Lung (tissue), 12 donors: ENCODE measurements around the gene DTNBP1. TPM values are rescaled to one million over a fixed set of nuclear protein-coding genes. Genes with fewer than 3 reads are reported as not detected.

ENCODE experiments used
- ATAC-seq: fragments of 200-7000 bp; cut with Tn5 transposase; one replicate; pipeline ENCODE4 v1.9.1; 2020; ENCODE audit warnings: moderate number of reproducible peaks; ENCODE audit not compliant: insufficient read depth, low FRiP score
- DNase-seq, 3 donors: peaks; one replicate each; pipeline ENCODE4 v3.0.0-alpha.2; 2013 to 2017
- H3K27ac ChIP-seq, 2 donors: one replicate each; pipeline ENCODE4 v1.5.1; 2013; ENCODE audit warnings: mild to moderate bottlenecking in 2 of 2, moderate library complexity in 2 of 2, control low read depth in 1 of 2, inconsistent platforms in 1 of 2, low read depth in 1 of 2, low read length in 1 of 2
- H3K27me3 ChIP-seq, 3 donors: one replicate each; pipeline ENCODE4 v1.5.1; 2013; ENCODE audit warnings: low read length in 2 of 3; ENCODE audit not compliant: control insufficient read depth in 3 of 3, insufficient read depth in 3 of 3
- H3K36me3 ChIP-seq, 4 donors: one replicate each; pipeline ENCODE4 v1.5.1; 2013; ENCODE audit warnings: low read length in 4 of 4, mild to moderate bottlenecking in 1 of 4, moderate library complexity in 1 of 4; ENCODE audit not compliant: control insufficient read depth in 4 of 4, insufficient read depth in 4 of 4
- H3K4me1 ChIP-seq, 5 donors: one replicate each; pipeline ENCODE4 v1.5.1; 2013; ENCODE audit warnings: low read length in 5 of 5, mild to moderate bottlenecking in 2 of 5, moderate library complexity in 1 of 5; ENCODE audit not compliant: control insufficient read depth in 5 of 5, insufficient read depth in 5 of 5
- H3K4me3 ChIP-seq: one replicate; pipeline ENCODE4 v1.5.1; 2013; ENCODE audit warnings: mild to moderate bottlenecking, control low read depth, moderate library complexity
- H3K9ac ChIP-seq, 2 donors: one replicate each; pipeline ENCODE4 v1.5.1; 2013; ENCODE audit warnings: low read length in 2 of 2, control low read depth in 1 of 2; ENCODE audit not compliant: insufficient read depth in 1 of 2
- H3K9me3 ChIP-seq, 4 donors: one replicate each; pipeline ENCODE4 v1.5.1; 2013; ENCODE audit warnings: low read length in 3 of 4, mild to moderate bottlenecking in 1 of 4, moderate library complexity in 1 of 4; ENCODE audit not compliant: control insufficient read depth in 4 of 4, insufficient read depth in 3 of 4
- whole genome bisulfite sequencing, 2 donors: extraction: QIAGEN DNeasy Blood & Tissue Kit; methylation state at CpG; one replicate each; pipeline ENCODE4 v1.1.7; 2013; 5-methylcytosine and 5-hydroxymethylcytosine counted together
- polyA plus RNA-seq, 2 donors: library from polyadenylated mRNA; stranded (reverse); fragments of 200-250 nt; gene quantifications; one replicate each; pipeline ENCODE4 v1.2.1, GENCODE V29; 2013
- total RNA-seq, 2 donors: library from RNA; depleted of rRNA in 1 of 2; stranded (reverse); fragments of >200 nt in 1 of 2; gene quantifications; one replicate each; pipeline ENCODE4 v1.2.1, GENCODE V29; 2014 to 2021
- TF ChIP-seq, protein P1 (sequence below): IDR thresholded peaks from 2 replicates; pipeline ENCODE4 v1.5.1; 2012; ENCODE audit warnings: mild to moderate bottlenecking; ENCODE audit errors: control extremely low read depth, extremely low read depth
- donor health status: control.
- donor health status: control.
- donor health status: Bipolar disorder and iron deficiency.
- donor health status: healthy.
- donor health status: DM: yes; HTN: yes; CAD: no.

DTNBP1 gene
- total and polyA plus RNA-seq, 4 donors = 9.9 to 23.9 (median 20.5) TPM

DNA sequence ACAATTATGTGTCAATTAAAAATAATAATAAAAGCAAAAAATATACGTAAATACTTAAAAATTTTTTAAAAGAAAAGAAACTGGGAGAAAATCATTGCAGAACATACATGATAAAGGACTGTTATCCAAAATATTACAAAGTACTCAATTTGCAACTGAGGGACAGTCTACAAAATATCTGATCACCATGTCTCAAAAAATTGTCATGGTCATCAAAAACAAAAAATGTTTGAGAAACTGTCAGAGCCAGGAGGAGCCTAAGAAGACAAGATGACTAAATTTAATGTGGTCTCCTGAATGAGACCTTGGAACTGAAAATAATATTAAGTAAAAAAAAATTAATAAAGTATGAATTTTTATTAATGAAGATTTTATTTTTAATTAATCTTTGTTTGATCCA, 43.5 kb downstream of the DTNBP1 start:
- no peak for ATAC-seq
- Histone ChIP-seq H3K9ac (no peak overlapping the region), H3K27me3 (no peaks in the 10 kb centered on the region), H3K36me3 (peaks cover 0 to 4% (median 2%) of the 10 kb centered on the region in 4 donors), H3K9me3 (no peaks in the 10 kb centered on the region), H3K4me3 (no peak overlapping the region), H3K4me1 (peaks cover 0 to 29% (median 4%) of the 10 kb centered on the region in 5 donors), H3K27ac (no peak overlapping the region)
- TF ChIP-seq, protein P1, sequence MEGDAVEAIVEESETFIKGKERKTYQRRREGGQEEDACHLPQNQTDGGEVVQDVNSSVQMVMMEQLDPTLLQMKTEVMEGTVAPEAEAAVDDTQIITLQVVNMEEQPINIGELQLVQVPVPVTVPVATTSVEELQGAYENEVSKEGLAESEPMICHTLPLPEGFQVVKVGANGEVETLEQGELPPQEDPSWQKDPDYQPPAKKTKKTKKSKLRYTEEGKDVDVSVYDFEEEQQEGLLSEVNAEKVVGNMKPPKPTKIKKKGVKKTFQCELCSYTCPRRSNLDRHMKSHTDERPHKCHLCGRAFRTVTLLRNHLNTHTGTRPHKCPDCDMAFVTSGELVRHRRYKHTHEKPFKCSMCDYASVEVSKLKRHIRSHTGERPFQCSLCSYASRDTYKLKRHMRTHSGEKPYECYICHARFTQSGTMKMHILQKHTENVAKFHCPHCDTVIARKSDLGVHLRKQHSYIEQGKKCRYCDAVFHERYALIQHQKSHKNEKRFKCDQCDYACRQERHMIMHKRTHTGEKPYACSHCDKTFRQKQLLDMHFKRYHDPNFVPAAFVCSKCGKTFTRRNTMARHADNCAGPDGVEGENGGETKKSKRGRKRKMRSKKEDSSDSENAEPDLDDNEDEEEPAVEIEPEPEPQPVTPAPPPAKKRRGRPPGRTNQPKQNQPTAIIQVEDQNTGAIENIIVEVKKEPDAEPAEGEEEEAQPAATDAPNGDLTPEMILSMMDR = no peak
- WGBS, 2 donors = 96 to 100% methylated on average over 1 of the region's 1 CpG
- no peak for DNase-seq

DNA sequence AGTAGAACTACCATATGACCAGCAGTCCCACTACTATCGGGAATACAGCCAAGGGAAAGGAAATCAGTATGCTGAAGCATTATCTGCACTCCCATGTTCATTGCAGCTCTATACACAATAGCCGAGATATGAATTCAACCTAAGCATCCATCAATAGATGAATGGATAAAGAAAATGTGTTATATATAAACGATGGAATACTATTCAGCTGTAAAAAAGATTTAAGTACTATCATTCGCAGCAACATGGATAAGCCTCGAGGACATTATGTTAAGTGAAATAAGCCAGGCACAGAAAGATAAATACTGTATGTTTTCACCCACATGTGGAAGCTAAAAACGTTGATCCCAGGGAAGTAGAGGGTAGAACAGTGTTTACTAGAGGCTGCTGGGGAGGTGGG, 44.1 kb downstream of the DTNBP1 start:
- no peak overlapping the region for H3K4me3 ChIP-seq
- peaks cover 0 to 4% (median 2%) of the 10 kb centered on the region in 4 donors for H3K36me3 ChIP-seq
- peaks cover 0 to 29% (median 4%) of the 10 kb centered on the region in 5 donors for H3K4me1 ChIP-seq
- H3K9me3 ChIP-seq = no peaks in the 10 kb centered on the region
- TF ChIP-seq, protein P1 = no peak
- no peak overlapping the region for H3K9ac ChIP-seq
- H3K27ac ChIP-seq = no peak overlapping the region
- H3K27me3 ChIP-seq = no peaks in the 10 kb centered on the region
- DNase-seq (no peak), ATAC-seq (no peak)
- WGBS, 2 donors = 96 to 98% methylated on average over 6 of the region's 6 CpGs

DNA sequence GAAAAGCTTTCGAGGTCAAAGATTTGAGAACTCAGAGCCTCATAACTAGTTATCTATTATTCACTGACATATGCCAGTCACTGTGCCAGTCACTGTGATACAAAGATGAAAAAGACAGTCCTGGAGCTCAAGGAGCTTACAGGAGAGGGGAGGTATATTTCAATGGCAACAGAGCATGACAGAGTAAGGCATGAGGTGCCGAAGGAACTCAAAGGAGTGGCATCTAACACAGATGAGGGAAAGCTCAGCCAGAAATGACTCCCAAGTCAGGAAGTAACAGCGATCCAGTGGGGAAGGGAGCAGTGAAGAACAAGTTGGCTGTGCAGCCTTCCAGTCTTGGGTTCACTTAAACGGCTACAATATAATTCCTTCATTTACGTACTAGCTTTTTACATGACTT, 46.6 kb downstream of the DTNBP1 start:
- 85 to 91% methylated on average over 5 of the region's 5 CpGs for WGBS, 2 donors
- Histone ChIP-seq H3K9me3 (no peaks in the 10 kb centered on the region), H3K27ac (no peak overlapping the region), H3K36me3 (peaks cover 0 to 8% (median 3%) of the 10 kb centered on the region in 4 donors), H3K9ac (no peak overlapping the region), H3K27me3 (no peaks in the 10 kb centered on the region), H3K4me1 (peaks cover 0 to 7% (median 1%) of the 10 kb centered on the region in 5 donors), H3K4me3 (no peak overlapping the region)
- TF ChIP-seq, protein P1 = no peak
- ATAC-seq (no peak), DNase-seq (no peak)

DNA sequence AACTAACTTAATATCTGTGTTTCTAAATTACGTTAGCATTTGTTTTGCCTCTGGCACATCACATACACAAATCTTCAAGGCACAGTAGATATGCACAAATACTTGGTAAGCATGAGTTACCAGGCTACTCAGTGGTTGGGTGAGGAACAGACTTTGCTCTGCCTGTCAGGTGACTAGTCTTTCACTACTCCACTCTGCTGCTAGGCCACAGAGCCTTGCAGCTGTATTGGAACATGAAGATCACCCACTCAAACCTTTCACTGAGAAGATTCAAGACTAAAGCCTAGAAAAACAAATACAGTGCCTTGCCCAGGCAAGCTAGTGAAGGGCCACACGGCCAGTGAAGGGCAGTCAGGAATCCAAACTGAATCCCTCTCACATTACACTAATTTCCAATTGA, 47.0 kb downstream of the DTNBP1 start:
- ATAC-seq (no peak), DNase-seq (no peak)
- H3K27ac ChIP-seq = no peak overlapping the region
- peaks cover 0 to 9% (median 5%) of the 10 kb centered on the region in 4 donors for H3K36me3 ChIP-seq
- no peak overlapping the region for H3K4me3 ChIP-seq
- peaks cover 0 to 4% (median 0%) of the 10 kb centered on the region in 4 donors for H3K9me3 ChIP-seq
- WGBS, 2 donors = 83 to 90% methylated on average over 2 of the region's 2 CpGs
- no peak overlapping the region for H3K9ac ChIP-seq
- peaks cover 0 to 5% (median 1%) of the 10 kb centered on the region in 5 donors for H3K4me1 ChIP-seq
- no peaks in the 10 kb centered on the region for H3K27me3 ChIP-seq
- TF ChIP-seq, protein P1 = no peak
